HG02943 (cell line): ENCODE results near the gene CDC42BPB.

ENCODE experiments used
- ATAC-seq: cut with Tn5 transposase; IDR thresholded peaks from one replicate; pipeline ENCODE4 v1.9.1; 2021; ENCODE audit warnings: mild to moderate bottlenecking, low read depth, moderate library complexity; ENCODE audit not compliant: unreplicated experiment

CDC42BPB gene

GRCh38 chr14:103073876-103074728, 16.8 kb upstream of the CDC42BPB start:
- no peak for ATAC-seq

GRCh38 chr14:103073367-103073875, 16.1 kb upstream of the CDC42BPB start:
- no peak for ATAC-seq

- no peak for ATAC-seq
Measured at GRCh38 chr14:103072595-103073366, 15.4 kb upstream of the CDC42BPB start.

- ATAC-seq = no peak
Measured at GRCh38 chr14:103071544-103072251, 14.3 kb upstream of the CDC42BPB start.

- ATAC-seq = no peak
Measured at GRCh38 chr14:103070971-103071542, 13.7 kb upstream of the CDC42BPB start.

GRCh38 chr14:103070263-103070885, 13.0 kb upstream of the CDC42BPB start:
- ATAC-seq = no peak

GRCh38 chr14:103068351-103069073, 11.2 kb upstream of the CDC42BPB start:
- ATAC-seq = no peak

GRCh38 chr14:103067231-103067954, 10.0 kb upstream of the CDC42BPB start:
- no peak for ATAC-seq

GRCh38 chr14:103066399-103066798, 9.1 kb upstream of the CDC42BPB start:
- no peak for ATAC-seq

GRCh38 chr14:103065861-103066260, 8.5 kb upstream of the CDC42BPB start:
- no peak for ATAC-seq

GRCh38 chr14:103064978-103065377, 7.6 kb upstream of the CDC42BPB start:
- no peak for ATAC-seq

- ATAC-seq = no peak
Measured at GRCh38 chr14:103064436-103064835, 7.1 kb upstream of the CDC42BPB start.

GRCh38 chr14:103061482-103061976, 4.2 kb upstream of the CDC42BPB start:
- no peak for ATAC-seq

GRCh38 chr14:103059556-103059955, 2.2 kb upstream of the CDC42BPB start:
- ATAC-seq = no peak

- ATAC-seq = no peak
Measured at GRCh38 chr14:103058164-103059055, 1.1 kb upstream of the CDC42BPB start.

- ATAC-seq = peak; percentile 21
Measured at GRCh38 chr14:103057028-103057371, 349 bp downstream of the CDC42BPB start.

- peak; percentile 10 for ATAC-seq
Measured at GRCh38 chr14:103056322-103057027, 874 bp downstream of the CDC42BPB start.
